ENCODE measurements around the gene CACTIN. TPM values are rescaled to one million over a fixed set of nuclear protein-coding genes. Genes with fewer than 3 reads are reported as not detected.
A peak's percentile ranks its signal among the peaks of the same experiment; 100 is the strongest.
"Not testable (repeated sequence)": the region's sequence is repeated elsewhere in the genome, so short reads cannot be mapped to it uniquely, and the experiment has no call there.

The CACTIN gene
- total RNA-seq, 1 donor from 2014 or later, result 10.5 TPM

DNA sequence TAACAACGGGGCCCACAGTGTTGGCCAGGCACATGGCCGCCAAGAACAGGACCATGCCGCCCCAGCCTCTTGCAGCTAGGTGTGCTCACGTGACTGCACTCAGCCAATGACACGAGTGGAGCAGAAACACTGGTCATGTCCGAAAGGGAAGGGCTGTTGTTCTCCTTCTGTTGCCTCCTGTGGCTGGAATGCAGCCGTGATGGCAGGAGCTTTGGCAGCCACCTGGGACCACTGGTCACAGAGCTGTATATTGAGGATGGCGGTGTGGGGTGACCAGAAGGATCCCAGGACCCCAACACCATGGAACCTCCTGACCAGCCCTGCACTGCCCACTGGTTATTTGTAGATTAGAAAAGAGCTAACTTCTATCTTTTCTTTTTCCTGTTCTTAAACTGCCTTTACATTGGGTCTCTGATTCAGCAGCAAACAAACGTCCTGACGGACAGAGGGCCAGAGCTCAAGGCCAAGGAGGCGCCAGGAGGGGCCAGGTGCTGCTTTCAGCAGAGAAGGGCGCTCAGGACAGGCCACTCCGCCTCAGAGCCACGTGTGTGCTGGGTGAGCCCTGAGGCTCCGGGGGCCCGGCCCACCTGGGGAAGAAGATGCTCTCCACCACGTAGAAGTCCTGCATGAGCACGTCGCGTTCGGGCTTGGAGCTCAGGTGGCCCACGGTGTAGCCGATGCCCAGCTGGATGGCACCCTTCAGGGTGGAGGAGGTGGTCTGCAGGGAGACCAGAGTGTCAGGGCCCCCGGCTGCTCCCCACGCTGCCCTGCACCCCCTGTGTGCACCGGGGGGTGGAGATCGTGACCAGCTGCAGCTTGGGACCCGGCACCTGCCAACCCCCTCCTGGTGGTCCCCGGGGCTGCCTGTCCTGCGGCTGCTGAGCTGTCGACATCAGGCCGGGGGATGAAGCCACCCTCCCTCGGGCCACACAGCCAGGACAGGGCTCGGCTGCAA lies 35.0 kb upstream of the CACTIN start:
- no peak for ATAC-seq

DNA sequence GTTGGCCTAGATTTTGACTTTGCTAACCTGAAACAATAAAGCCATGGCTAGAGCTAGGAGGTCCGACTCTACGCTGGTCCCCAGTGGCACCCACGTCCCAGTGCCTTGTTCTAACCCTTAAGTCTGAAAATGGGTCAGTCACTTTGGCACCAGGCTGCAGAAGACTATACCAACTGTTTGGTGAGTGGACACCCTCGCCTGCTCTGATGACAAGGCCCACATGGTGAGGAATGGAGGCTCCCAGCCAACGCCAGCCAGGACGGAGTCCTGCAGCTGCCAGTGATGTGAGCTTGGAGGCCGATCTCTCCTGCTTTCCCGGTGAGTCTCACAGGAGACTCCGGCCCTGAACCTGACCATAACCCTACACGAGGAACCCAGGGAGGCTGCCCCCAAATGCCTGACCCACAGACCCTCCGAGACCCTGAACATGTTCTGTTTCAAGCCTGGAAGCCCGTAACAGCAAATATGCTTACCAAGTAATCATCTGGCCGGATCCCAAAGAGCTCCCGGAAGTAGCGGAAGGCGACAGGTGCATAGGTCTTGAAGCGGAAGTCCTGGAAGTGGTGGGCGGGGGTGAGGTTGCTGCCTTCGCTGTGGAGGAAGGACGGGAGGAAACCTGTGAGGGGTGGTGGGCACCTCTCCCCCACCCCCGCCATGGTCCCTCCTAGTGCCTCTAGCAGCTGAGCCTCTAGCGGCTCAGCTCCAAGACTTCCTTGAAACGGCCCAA lies 34.1 kb upstream of the CACTIN start:
- ATAC-seq, result no peak

DNA sequence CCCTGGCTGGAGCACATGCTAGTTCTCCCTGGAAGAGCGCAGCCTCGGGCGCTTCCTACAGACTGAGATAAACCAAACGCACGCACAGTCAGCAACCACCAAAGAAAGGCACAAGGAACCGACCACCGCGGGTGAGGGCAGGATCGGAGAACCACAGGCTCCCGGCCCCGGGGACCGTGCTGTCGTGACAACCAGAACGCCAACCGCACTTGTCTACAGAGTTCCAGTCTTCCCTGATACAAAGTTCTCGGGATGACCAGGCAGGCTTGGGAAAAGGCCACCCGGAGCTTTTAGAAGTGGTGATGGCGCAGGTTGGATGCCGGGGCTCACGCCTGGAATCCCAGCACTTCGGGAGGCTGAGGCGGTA lies 33.1 kb upstream of the CACTIN start:
- ATAC-seq, result no peak

DNA sequence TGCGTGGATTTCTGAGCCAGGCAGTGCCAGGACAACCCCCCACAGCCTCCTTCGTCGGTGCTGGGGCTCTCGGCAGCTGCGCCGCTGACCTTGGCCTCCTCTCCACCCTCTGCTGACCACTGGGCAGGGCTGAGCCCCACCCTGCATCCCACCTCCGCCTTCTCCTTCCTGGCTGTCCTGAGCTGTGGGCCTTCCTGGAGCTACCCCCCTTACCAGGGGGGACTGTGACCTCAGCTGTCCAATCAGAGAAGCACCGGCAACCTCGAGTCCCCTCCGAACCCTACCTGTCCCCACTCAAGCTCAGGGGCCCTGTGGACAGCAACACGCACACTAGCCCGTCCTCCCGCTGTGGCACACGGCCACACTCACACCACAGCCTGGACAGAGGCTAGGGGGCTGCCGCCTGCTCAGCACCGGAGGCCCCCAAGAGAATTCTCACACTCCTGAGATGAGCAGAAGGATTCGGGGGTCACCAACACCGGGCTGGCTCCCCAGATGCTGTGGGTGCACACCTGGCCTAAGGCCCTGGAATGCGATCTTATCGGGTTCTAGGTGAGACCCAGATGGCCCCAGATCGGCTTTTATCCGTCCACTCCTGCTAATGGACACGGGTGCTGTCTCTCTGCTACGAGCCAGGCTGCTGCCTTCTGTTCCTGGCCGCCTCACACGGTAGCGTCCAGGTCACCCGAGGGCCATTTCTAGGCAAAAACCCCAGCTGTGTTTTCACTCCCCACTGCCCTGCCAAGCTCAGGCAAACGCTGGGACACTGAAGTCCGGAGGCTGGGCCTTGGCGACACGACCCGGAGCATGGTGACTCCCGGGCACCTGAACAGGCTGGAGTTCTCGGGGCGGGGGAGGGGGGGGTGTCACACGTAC lies 32.5 kb upstream of the CACTIN start:
- no peak for ATAC-seq

DNA sequence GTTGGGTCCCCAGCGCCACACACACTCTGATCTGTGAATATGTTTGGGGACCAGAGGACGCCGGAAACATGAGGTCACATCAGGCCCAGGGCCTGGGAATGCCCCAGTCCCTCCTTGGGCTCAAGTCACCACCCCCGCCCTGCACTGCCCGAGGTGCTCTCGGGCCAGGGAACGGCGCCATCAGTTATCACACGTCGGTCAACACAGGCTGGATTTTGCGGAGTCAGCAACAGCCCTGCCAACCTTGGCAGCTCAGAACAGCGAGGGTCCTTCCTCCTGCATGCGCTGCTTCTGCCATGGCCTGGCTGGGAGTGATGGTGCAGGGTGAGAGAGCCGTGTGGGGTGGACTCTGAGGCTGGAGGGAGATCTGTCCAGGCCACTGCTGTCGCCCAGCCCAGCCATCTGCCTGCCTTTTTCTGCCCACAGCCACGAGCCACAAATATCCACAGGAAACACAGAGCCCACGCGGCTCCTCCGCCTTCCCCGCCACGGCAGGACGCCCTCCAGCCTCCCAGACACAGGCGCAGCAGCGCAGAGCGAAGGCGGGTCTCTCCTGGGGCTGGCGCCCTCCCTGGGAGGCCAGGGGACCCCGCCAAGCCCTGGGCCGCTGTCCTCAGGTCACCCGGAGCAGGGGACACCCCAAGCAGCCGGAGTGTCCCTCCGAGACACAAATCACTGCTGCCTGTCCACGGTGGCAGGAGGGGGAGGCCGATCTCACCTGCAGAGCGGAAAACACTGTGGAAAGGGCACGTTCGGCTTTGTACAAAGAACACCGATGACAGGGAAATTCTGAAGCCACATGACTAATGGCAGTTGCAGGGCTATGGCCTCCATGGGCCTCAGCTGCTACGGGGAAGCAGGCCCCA lies 31.6 kb upstream of the CACTIN start:
- no peak for ATAC-seq

DNA sequence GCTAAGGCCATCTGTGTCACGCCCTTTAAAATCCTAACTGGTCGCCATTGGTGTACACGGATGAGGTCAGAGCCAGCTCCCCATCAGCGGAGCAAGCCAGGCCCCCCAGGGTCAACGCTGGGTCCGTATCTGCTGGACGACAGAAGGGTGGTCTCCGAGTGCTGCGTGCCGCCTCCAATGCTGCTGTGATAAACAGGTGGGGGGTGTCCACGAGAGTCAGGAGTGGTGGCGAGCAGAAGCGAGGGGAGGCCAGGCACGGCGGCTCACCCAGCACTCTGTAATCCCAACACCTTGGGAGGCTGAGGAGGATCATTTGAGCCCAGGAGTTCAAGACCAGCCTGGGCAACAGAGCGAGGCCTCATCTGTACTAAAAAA lies 30.8 kb upstream of the CACTIN start:
- ATAC-seq, result no peak

DNA sequence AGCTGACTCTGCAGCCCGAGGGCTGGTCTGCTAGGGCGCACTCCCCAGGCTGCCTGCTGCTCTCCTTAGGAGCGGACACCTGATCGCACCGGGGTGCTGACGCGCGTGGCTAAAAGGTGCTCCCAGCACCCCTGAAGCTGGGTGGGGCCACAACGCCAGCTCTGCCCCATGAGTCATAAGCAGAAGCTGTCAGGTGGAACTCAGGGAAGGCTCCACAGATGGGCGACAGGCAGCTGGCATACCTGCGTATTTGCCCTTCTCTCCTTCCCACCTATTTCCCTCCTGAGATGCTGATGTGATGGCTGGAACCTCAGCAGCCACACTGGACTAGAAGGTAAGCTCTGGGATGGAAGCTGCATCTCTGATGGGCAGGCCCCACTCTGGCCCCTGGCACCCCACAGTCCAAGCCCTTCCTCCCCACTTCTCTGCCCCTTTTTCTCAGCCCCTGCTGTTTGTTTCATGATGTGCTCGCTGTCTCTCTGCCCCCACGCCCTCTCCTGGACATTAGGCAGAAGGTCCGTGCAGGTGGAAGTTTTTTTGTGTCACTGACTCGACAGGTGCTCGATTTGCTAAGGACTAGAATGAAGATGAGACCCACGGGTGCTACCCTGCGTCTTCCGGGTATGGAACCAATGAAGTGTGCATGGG lies 30.3 kb upstream of the CACTIN start:
- ATAC-seq, result peak; percentile 84

DNA sequence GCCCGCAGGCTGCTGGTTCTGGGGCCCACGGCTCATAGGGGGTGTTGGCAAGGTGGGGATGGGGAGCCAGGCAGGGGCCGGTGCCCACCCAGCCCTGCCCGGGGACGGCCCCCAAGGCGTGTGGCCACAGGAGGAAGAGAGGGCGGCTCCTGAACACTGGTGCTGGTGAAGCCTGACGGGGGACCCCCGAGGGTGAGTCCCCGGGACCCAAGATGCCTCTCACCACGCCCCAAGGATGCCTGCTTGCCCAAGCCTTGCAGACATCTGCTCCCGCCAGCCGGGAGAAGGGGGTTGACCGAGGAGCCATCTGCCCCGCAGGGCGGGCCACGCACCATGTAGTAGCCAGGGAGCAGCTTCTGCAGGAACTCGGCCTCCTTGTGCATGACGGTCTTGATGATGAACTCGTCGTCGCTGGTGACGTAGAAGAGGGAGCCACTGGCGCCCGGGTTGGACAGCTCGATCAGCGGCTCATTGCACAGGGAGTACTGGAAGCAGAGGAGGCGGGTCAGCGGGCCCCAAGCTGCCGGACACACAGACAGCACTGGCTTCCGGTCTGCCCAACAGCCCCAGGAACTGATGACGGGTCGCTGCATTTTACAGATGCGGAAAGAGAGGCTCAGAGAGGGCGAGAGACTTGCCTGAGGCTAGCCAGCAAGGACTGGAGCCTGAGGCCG lies 29.6 kb upstream of the CACTIN start:
- no peak for ATAC-seq

DNA sequence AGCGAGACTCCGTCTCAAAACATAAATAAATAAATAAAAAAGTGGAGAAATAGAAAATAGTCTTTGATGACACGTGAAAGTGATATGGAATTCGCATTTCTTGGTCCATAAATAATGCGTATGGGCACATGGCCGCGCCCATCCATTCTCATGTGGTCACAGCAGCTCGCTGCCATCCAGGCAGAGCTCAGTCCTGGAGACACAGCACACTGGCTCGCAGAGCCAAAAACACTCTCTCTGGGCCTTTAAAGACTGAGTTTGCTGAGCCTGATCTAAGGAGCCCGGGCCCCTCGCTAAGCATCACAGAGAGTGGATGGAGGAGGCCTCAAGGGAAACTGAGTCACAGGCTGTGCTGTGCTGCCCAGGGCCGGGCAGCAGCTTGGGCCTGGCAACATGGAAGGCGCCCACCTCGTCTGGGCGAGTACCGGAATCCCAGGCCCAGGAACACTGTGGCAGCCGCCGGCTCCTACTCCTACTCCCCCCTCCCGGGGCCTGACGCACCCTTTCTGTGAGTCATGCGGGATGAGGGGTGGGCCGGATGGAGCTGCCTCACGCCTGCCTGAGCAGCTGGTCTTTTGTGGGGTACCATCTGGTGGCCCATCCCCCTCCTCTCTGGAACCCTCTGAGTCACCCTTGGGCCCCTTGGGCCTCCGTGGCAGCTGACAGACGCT lies 28.9 kb upstream of the CACTIN start:
- peak; percentile 73 for ATAC-seq

DNA sequence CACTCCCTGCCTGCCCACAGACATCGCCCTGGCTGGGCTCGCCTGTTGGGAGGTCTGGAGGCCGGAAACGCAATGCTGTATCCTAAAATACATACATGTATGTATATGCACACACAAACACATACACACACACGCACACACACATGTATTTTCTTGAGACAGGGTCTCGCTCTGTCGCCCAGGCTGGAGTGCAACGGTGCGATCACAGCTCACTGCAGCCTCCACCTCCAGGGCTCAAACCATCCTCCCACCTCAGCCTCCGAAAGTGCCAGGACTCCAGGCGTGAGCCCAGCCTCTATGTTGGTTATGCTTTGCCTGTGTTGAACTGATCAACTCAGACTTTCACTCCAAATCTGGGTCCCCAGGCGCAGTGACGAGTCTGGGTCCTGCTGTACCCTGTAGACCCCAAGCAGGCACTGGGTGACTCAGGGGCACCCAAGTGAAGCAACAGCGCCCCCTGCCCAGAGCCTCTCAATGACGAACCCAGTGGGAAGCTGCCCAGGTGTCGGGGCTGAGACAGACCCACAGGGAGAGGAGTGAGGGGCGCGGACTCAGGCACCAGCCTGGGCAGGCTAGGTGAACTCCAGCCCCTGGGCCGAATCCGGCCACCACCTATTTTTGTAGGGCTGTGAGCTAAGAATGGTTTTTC lies 27.4 kb upstream of the CACTIN start:
- no peak for ATAC-seq

DNA sequence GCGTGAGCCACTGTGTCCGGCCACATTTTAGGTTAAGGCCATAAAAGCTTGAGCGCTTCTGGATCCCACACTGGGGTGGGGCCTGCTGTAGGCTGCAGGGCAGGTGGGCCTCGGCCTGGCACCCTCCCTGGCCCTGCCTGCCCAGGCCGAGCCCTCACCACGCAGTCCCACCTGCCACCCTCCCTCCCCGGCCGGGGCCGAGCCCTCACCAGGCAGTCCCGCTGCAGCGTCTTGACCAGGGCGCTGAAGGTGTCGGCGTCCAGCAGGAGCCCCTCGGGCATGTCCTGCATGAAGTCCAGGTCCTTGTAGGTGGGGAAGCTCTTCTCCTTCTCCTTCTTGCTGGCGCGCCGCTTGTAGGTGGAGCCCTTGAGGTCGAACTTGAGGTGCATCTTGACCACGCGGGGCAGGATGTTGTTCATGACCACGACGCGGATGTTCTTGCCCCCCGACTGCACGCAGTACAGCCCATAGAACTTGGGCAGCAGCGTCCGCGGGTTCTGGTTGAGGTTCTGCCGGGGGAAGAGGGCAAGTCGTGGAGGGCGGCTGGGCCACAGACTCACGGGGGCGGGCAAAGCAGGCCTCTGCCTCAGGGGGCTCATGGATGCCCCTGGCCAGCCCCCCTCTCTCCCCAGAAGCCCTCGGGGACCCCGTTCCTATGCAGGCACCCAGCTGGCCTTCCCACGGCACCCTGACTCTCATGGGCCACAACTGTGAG lies 26.6 kb upstream of the CACTIN start:
- no peak for ATAC-seq

DNA sequence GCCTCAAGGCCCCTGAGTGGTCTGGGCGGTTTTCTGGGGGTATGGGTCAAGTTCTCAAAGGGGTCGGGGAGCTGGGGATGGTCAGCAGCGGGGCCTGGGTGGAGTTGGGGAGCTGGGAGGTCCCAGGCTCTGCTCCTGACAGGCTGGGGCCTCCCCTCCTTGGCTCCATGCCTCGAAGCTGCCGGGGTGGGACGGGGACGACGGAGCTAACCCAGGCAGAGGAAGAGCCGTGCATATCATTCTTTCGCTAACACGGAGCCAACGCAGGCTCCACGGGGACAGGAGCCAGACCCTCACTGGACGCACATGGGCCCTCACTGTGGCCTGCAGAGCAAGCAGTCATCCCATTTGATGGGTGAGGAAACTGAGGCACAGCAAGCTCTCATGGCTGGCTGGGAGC lies 25.8 kb upstream of the CACTIN start:
- no peak for ATAC-seq

DNA sequence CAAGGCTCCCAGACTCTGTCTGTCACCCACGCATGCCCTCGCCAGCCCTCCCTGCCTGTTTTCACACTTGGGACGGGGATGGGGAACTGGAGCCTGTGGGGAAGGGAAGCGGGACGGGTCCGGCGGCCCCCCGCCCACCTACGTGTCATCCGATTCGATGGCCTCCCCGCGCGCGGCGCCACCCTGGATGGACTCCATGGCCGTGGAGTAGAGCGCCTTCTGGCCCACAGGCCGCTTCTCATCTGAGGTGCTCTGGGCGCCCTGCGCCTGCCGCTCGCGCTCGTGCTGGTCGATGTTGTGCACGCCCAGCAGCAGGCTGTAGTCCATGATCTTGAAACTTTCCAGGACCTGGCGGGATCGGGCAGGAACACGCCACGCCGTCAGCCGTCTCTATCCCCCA lies 25.1 kb upstream of the CACTIN start:
- ATAC-seq, result no peak

DNA sequence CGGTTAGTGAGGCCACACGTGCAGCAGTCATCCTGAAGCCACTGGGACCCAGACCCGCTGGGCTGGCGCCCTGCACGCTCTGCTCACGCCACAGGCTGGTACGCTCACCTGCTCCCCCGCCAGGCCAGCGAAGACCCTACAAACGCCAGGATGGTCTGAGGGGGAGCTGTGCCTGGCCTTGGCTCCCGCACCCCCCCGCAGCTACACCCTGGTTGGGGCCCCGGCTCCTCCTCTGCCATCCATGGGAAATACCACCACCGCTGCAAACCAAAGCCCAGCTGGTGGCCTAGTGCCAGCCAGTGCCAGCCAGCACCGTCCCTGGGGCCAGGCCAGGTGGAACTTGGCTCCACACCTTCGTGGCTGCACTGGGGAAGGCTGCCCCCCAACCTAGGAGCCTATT lies 23.3 kb upstream of the CACTIN start:
- ATAC-seq, result no peak

DNA sequence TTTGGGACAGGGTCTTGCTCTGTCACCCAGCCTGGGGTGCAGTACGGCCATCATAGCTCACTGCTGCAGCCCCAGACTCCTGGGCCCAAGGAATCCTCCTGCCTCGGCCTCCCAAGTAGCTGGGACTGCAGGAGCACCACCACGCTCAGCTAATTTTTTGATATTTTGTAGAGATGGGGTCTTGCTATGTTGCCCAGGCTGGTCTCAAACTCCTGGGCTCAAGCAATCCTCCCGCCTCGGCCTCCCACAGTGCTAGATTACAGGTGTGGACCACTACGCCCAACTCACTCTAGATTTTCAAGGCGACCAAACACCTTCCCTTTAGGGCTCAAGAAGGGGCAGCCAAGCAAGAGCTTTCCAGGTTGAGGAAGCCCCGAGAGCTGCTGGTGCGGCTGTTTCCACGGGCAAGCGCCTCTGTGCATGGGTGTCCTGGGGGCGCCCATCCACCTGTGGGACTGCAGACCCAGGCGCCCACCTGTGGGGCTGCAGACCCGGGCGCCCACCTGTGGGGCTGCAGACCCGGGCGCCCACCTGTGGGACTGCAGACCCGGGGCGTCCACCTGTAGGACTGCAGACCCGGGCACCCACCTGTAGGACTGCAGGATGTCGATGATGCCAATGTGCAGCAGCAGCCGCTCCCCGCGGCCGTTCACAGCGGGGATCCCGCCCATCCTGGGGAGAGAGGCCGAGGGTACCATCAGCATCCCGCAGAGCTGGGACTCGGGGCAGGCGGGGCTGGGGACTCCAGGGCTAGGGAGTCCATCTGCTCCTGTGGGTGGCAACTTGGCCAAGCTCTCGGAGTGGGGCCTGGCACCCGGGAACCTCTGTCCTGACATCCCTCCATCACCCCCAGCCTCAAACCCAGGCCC lies 21.7 kb upstream of the CACTIN start:
- ATAC-seq, result no peak

DNA sequence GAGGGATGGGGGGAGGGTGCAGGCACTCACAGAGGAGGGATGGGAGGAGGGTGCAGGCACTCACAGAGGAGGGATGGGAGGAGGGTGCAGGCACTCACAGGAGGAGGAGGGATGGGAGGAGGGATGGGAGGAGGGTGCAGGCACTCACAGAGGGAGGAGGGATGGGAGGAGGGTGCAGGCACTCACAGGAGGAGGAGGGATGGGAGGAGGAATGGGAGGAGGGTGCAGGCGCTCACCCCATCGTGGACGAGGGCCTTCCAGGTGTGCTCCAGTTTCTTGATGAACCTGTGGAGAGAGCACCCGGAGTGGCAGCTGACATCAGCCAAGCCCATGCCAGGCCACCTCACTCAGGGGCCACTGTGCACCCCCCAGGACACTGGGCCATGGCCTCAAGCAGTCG lies 20.5 kb upstream of the CACTIN start:
- ATAC-seq, result not testable (repeated sequence)

DNA sequence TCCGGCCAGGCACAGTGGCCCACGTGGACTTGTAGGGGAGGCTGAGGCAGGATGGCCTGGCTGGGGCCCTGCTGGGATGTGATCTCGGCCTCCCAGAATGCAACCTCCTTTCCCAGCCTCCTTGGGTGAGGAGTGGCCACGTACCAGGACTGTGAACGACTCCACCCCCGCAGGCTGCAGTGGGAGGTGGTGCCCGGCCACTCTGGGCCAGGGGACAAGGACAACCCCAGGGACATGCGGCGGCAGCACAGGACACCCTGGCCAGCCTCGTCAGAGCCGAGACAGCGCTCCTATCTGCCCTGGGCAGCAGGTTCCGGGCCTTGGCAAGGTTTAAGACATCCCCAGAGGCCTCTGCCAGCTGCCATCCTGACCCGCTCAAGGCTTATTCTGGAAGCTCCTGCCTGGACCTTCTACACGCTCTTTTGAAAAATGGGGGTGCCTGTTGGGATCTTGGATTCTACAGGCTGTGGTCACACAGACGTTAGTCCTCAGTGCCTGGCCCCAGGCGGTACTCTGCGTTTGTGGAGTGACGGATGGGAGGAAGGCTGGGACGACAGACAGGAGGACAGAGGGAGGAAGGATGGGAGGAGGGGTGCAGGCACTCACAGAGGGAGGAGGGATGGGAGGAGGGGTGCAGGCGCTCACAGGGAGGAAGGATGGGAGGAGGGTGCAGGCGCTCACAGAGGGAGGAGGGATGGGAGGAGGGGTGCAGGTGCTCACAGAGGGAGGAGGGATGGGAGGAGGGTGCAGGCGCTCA lies 19.9 kb upstream of the CACTIN start:
- no peak for ATAC-seq

Measured in esophagus mucosa (tissue), 1 donor.